WI38 (cell line): ENCODE measurements around the gene RPP14.

Experiments
- H3K4me3 ChIP-seq: 2 replicates; pipeline ENCODE4 v1.5.1; 2011; ENCODE audit warnings: low read depth, mild to moderate bottlenecking, control low read depth, low read length
- TF ChIP-seq, protein P1 (sequence below): IDR thresholded peaks from 2 replicates; pipeline ENCODE4 v1.5.1; 2012; ENCODE audit warnings: low read depth, mild to moderate bottlenecking, control low read depth, low read length

The RPP14 gene

DNA sequence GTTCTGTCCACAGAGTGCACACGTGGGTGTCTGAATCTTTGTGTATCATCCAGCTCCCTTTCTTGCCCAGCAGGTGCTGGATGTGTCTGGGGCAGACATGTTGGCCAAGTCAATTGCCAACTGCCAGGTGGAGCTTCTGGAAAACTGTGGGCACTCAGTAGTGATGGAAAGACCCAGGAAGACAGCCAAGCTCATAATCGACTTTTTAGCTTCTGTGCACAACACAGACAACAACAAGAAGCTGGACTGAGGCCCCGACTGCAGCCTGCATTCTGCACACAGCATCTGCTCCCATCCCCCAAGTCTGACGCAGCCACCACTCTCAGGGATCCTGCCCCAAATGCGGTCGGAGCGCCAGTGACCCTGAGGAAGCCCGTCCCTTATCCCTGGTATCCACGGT lies 12.5 kb upstream of the RPP14 start:
- no peak overlapping the region for H3K4me3 ChIP-seq
- TF ChIP-seq, protein P1, sequence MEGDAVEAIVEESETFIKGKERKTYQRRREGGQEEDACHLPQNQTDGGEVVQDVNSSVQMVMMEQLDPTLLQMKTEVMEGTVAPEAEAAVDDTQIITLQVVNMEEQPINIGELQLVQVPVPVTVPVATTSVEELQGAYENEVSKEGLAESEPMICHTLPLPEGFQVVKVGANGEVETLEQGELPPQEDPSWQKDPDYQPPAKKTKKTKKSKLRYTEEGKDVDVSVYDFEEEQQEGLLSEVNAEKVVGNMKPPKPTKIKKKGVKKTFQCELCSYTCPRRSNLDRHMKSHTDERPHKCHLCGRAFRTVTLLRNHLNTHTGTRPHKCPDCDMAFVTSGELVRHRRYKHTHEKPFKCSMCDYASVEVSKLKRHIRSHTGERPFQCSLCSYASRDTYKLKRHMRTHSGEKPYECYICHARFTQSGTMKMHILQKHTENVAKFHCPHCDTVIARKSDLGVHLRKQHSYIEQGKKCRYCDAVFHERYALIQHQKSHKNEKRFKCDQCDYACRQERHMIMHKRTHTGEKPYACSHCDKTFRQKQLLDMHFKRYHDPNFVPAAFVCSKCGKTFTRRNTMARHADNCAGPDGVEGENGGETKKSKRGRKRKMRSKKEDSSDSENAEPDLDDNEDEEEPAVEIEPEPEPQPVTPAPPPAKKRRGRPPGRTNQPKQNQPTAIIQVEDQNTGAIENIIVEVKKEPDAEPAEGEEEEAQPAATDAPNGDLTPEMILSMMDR = no peak

DNA sequence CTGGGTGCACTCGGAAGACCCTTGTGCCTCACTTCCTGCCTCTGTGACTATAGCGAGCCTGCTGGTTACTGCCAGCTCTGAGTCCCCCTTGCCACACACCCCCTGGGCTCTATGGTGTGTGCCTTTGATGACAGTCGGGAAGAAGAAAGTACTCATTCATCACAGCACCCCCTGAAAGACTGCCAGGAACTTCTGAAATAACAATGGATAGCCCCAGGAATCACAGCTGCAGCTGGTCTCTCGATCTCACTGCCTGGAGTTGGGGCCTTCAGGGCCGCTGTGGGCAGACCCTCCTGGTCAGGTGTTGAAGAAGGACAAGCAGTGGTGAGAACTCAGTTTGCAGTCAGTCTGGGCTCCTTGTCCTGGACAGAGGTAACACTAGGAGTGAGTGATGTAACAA lies 9.8 kb upstream of the RPP14 start:
- TF ChIP-seq, protein P1 = no peak
- no peak overlapping the region for H3K4me3 ChIP-seq

DNA sequence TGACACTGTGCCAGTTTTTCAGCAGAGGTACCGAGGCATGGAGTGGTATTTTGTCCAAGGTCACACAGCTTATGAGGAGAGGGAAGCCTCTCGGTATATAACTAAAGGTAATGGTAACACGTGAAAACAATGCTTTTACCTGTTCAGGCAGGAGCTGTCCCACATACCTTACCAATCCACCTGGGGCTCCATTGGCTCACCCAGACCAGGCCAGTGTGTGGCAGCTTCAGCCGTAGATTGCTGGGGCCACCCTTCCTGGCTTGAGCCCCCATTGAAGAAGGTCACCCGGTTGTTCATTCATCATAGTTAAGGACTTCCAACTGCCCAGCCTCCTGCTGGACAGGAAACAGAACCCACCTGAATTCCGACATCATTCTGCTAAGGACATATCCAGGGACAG lies 9.2 kb upstream of the RPP14 start:
- H3K4me3 ChIP-seq = no peak overlapping the region
- TF ChIP-seq, protein P1 = no peak

DNA sequence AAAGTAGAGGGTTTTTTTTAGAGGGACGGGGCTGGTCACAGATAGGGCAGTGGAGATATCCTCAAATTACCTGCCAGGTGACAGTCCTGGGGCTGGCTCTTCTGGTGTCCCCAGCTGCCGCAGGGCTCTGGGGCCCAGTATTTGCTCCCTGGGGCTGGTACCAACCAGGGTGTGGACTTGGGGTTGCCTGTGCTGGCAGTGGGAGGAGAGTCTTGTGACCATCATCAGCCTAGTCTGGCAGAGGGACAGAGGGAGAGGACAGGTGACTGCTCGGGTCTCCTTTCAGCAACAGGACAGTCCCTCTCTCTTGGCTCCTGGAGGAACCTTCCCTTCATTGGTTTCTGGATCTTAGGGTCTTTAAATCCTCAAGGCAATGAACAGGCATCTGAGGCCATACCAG lies 7.9 kb upstream of the RPP14 start:
- H3K4me3 ChIP-seq = no peak overlapping the region
- TF ChIP-seq, protein P1 = no peak

DNA sequence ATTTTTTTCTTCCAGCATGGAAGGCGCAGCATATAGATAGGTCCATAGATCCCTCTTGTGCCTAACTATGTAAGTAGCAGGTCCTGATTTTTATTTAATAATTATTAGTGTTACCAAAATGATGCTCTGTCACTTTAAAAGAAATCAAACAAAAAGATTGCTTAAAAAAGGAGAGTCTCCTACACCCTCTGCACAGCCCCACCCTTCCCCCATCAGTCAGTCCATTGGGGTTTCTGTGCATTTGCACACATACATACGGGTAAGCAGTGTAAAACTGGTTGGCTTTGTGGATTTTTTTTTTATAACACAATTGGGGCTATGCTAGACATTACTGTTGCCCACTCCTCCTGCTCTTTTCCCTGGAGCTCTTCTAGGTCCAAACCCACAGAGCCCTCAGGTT lies 7.0 kb upstream of the RPP14 start:
- H3K4me3 ChIP-seq = no peak overlapping the region
- TF ChIP-seq, protein P1 = no peak

DNA sequence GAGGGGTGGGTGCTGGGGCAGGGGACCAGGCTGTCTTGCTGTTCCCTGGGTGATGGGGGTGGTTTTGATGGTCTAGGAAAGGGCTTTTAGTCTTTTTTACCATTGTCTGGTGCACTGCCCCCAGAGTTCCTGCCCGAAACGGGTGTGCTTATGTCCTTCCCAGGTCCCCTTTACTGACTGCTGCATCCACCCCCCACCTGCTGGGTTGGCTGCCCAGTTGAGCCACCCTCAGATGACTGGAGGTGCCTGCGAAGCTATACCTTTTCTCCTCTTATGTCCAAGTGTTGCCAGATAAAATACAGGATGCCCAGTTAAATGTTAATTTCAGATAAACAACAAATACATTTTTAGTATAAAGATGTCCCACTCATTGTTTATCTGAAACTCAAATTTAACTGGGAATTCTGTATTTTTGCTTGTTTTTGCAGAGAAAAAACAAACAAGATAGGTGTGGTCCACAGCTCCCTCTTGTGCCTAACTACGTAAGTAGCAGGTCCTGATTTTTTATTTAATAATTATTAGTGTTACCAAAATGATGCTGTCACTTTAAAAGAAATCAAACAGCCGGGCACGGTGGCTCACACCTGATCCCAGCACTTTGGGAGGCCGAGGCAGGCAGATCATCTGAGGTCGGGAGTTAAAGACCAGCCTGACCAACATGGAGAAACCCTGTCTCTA lies 6.1 kb upstream of the RPP14 start:
- TF ChIP-seq, protein P1 = peak; percentile 24; the same call in 1 of the 2 replicates
- no peak overlapping the region for H3K4me3 ChIP-seq

DNA sequence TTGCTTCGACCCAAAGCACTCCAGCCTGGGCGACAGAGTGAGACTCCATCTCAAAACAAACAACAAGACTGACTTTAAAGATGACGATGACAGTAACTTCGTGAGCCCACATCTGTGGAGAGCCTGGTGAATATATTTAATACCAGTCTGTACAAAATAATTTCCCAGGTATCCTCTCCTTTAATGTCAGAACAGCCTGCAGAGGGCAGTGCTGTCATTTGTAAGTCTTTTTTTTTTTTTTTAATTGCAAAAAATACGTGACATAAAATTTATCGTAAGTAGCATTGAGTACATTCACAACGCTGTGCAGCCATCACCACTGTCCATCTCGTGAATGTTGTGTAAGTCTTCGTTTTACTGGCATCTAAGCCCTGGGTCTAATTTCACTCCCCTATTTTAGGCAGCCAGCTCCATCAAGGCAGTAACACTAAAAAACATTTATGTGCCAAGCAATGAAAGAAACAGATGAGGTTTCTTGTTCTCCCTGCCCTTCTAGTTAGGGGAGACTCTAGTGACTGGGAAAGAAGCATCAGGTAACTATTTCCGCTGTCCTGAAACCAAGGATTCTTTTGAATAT lies 1.7 kb downstream of the RPP14 start:
- peak overlapping the region; percentile 76 for H3K4me3 ChIP-seq
- TF ChIP-seq, protein P1 = no peak; the same call in 1 of the 2 replicates
